Fibroblast of mammary gland (primary cell): ENCODE results near the gene AP1S1.
"Not testable (repeated sequence)": the region's sequence is repeated elsewhere in the genome, so short reads cannot be mapped to it uniquely, and the experiment has no call there.

Source experiments
- DNase-seq: peaks from one replicate; pipeline ENCODE4 v3.0.0-alpha.2; 2010; ENCODE audit warnings: low read depth
- H3K4me3 ChIP-seq: 2 replicates; pipeline ENCODE4 v1.5.1; 2011; ENCODE audit warnings: low read depth, mild to moderate bottlenecking, low read length, moderate library complexity; ENCODE audit not compliant: control insufficient read depth
- TF ChIP-seq, protein P1 (sequence below): conservative IDR thresholded peaks from 2 replicates; pipeline ENCODE4 v1.5.1; 2011; ENCODE audit warnings: low read depth, low read length, inconsistent platforms; ENCODE audit not compliant: control insufficient read depth, insufficient read depth

The AP1S1 gene

DNA sequence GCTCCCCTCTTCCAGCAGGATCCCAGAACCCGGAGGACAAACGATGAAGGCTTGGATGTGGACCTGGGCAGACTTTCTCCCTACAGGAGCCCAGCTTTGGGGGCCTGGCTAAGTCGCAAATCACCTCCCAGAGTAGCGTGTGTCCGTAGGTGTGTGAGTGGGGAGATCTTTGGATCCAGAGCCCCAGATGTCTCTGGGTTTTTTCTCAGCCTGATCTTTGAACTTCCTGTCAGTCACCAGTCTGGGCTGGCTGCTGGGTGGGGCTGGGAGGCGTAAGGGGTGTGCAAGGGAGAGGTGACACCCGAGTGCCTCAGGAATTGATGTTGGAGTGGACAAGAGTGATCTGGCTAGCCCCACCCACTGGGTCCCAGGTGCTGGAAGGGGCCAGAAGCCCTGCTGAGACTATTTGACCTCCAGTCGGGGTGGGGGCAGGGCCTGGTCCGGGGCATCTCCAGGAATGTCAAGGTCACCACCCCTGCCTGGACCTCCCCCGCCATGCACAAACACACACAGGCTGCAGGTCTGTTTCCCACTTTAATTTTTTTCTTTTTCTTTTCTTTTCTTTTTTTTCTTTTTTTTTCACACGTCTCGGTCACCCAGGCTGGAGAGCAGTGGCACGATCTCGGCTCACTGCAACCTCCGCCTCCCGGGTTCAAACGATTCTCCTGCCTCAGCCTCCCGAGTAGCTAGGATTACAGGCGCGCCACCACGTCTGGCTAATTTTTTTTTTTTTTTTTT is 46.8 kb downstream of the AP1S1 start, which contains the start of gene MOGAT3:
Gene MOGAT3 (minus strand): TSS at position 175 of the 738 bp plus-strand sequence. CDS start 182 bp downstream, outside the sequence.
- TF ChIP-seq, protein P1, sequence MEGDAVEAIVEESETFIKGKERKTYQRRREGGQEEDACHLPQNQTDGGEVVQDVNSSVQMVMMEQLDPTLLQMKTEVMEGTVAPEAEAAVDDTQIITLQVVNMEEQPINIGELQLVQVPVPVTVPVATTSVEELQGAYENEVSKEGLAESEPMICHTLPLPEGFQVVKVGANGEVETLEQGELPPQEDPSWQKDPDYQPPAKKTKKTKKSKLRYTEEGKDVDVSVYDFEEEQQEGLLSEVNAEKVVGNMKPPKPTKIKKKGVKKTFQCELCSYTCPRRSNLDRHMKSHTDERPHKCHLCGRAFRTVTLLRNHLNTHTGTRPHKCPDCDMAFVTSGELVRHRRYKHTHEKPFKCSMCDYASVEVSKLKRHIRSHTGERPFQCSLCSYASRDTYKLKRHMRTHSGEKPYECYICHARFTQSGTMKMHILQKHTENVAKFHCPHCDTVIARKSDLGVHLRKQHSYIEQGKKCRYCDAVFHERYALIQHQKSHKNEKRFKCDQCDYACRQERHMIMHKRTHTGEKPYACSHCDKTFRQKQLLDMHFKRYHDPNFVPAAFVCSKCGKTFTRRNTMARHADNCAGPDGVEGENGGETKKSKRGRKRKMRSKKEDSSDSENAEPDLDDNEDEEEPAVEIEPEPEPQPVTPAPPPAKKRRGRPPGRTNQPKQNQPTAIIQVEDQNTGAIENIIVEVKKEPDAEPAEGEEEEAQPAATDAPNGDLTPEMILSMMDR = no peak
- H3K4me3 ChIP-seq = no peak within 1 kb of the TSS
- DNase-seq = no peak

DNA sequence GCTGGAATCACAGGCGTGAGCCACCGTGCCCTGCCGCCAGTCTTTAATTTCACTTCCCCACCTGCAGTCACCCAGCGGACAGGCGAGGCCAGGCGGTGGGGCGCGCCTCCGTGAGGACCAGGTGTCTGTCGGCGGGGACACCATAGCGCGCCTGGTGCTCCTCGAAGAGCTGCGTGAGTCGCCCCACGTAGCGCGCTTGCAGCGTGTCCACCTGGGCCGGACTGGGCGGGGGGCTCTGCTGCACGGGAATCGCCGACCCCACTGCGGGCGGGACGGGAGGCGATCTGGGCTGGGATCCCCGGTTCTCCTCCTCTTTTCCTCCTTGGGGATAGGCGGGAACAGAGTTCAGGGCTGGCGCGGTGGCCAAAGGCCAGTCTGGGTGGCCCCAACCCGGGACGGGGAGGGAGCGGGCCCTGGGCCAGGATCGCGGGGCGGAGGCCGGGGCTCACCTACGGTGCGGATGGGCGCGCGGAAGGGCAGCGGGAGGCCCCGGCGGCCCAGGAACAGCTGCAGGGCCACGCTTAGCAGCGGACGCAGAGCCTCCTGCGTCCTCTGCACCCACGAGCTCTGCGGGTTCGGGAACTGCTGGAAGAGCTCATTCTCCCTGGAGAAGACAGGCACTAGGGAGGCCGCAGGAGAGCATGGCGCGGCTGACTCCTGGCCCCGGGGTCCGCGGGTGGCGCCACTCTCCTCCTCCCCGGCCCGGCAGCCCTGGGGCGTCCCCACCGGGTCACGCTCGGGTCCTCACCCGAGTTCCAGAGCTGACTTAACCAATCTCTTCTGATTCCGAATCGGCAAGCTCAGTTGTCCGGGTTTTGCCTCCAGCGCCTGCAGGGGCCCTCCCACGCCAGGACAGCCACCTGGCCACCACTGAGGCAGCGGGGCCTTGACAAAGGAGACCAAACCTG is 47.7 kb downstream of the AP1S1 start:
- TF ChIP-seq, protein P1 = no peak
- no peak for DNase-seq
- H3K4me3 ChIP-seq = no peak overlapping the region

DNA sequence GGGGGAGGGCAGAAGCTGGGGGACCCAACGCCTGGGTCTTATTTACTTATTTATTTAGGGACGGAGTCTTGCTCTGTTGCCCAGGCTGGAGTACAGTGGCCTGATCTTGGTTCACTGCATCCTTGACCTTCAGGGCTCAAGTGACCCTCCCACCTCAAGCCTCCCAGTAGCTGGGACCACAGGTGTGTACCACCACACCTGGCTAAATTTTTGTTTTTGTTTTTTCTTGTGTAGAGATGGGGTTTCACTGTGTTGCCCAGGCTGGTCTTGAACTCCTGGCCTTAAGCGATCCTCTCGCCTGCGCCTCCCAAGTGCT is 48.3 kb downstream of the AP1S1 start:
- DNase-seq = no peak
- TF ChIP-seq, protein P1 = no peak
- H3K4me3 ChIP-seq = no peak overlapping the region

DNA sequence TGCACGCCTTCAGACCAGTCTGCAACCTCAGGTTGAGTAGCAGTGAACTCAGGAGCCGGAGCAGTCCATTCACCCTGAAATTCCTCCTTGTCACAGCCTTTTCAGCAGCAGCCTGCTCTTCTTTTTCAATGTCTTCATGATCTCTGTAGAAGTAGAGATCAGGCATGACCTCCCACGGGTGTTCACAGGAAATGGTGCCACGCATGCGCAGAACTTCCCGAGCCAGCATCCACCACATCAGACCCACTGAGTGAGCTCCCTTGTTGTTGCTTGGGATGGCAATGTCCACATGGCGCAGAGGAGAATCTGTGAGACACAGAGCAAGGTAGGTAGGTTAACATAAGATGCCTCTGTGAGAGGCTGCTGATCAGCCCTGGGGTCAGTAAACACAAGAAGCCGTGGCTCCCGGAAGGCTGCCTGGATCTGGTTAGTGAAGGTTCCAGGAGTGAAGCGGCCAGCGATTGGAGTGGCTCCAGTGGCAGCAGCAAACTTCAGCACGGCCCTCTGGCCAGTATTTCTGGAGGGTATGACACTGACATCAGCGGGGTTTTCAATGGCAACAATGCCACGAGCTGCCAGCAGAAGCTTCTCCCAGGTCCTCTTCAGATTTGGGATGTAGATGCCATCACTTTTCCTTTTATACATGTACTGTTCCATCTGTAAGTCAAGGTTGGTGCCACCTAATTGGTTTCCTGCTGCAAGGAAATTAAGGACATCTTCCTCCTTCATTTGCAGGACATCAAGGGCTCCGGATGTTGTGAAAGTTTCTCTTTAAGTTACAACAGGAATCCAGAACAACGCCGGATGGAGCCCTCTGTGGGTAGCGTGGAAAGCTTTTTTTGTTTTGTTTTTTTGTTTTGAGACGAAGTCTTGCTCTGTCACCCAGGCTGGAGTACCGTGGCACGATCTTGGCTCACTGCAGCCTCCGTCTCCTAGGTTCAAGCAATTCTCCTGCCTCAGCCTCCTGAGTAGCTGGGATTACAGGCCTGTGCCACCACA is 49.8 kb downstream of the AP1S1 start:
- DNase-seq, H3K4me3 ChIP-seq: not testable (repeated sequence)

DNA sequence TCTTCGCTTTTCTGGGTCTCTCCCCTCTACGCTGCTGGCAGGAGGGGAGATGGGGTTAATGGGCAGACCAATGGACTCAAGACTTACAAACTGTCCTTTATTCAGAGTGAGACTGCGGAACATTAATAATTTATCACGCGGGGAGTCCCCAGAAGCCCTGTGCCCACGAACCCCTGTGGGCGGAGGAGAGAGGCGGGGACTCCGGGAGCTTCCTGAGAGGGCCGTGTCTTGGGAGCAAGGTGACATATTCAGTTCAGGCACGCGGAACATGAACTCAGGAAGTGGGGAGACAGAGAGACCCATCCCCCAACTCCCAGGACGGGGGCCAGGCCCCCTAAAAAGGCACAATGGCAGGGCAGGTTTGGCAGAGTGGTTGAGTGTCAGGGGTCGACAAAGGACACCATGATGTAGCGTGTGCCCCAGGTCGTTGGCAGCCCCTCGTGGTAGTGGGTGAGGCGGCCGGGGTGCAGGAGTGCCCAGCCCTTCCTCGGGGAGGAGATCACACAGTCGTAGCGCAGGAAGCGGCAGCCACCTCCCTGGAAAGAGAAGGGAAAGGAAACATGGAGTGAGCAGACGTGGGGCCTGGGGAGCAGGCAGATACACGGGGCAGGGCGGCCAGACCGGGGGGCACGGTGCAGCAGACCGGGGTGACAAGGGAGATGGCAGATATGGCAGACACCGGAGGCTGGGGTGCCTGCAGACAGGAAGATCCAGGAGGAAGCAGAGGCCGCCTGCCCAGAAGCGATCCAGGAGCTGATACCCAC is 51.8 kb downstream of the AP1S1 start:
- no peak for DNase-seq
- TF ChIP-seq, protein P1 = no peak

DNA sequence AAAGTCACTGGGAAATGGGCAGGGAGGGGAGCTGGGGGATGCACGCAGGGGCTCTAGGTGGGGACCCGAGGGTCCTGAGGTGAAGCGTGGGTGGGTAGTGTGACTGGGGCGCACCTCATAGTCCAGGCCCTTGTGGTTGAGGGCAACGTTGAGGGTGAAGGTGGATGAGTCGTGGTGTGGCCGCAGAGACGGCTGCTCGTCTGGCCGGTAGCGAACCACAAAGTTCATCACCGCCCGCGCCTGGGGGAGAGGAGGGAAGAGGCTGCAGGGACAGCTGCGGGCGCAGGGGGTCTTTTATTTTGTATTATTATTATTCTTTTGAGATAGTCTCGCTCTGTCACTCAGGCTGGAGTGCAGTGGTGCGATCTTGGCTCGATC is 52.4 kb downstream of the AP1S1 start:
- TF ChIP-seq, protein P1 = no peak
- H3K4me3 ChIP-seq = no peak overlapping the region

More for the DNA sequence above, 51.8 kb downstream of the AP1S1 start:
- no peak overlapping the region for H3K4me3 ChIP-seq

More for the DNA sequence above, 52.4 kb downstream of the AP1S1 start:
- DNase-seq = no peak
